ENCODE measurements around the gene EMP2. TPM values are rescaled to one million over a fixed set of nuclear protein-coding genes. Genes with fewer than 3 reads are reported as not detected.
"Not testable (repeated sequence)": the region's sequence is repeated elsewhere in the genome, so short reads cannot be mapped to it uniquely, and the experiment has no call there.

Gene EMP2
- polyA plus RNA-seq, 12 donors, result 60.3 to 295 (median 66.0) TPM

GRCh38 chr16:10525214-10525825 is 55.1 kb downstream of the EMP2 start:
- no peak for DNase-seq

GRCh38 chr16:10522966-10523365 is 57.4 kb downstream of the EMP2 start:
- no peak for DNase-seq

- peak; percentile 17 for DNase-seq
Measured at GRCh38 chr16:10521681-10522274, 58.6 kb downstream of the EMP2 start.

GRCh38 chr16:10520869-10521578 is 59.4 kb downstream of the EMP2 start:
- no peak for DNase-seq

GRCh38 chr16:10519929-10520868 is 60.2 kb downstream of the EMP2 start:
- DNase-seq, result no peak

- no peak for DNase-seq
Measured at GRCh38 chr16:10519297-10519696, 61.1 kb downstream of the EMP2 start.

- no peak for DNase-seq
Measured at GRCh38 chr16:10518479-10519041, 61.8 kb downstream of the EMP2 start.

- no peak for DNase-seq
Measured at GRCh38 chr16:10517868-10518267, 62.5 kb downstream of the EMP2 start.

GRCh38 chr16:10514369-10515055 is 65.9 kb downstream of the EMP2 start:
- peak; percentile 44 for DNase-seq

- DNase-seq, result no peak
Measured at GRCh38 chr16:10511829-10512228, 68.6 kb downstream of the EMP2 start.

- no peak for DNase-seq
Measured at GRCh38 chr16:10510279-10510678, 70.1 kb downstream of the EMP2 start.

- peak; percentile 77 for DNase-seq
Measured at GRCh38 chr16:10509534-10510025, 70.8 kb downstream of the EMP2 start.

- DNase-seq, result not testable (repeated sequence)
Measured at GRCh38 chr16:10505286-10505685, 75.1 kb downstream of the EMP2 start.

GRCh38 chr16:10504404-10504885 is 76.0 kb downstream of the EMP2 start:
- DNase-seq, result no peak

- DNase-seq, result no peak
Measured at GRCh38 chr16:10502776-10503175, 77.6 kb downstream of the EMP2 start.

- no peak for DNase-seq
Measured at GRCh38 chr16:10501016-10501607, 79.3 kb downstream of the EMP2 start.

- DNase-seq, result no peak
Measured at GRCh38 chr16:10500582-10500981, 79.8 kb downstream of the EMP2 start.

GRCh38 chr16:10497132-10498101 is 83.0 kb downstream of the EMP2 start:
- DNase-seq, result no peak

- DNase-seq, result no peak
Measured at GRCh38 chr16:10495031-10495345, 85.4 kb downstream of the EMP2 start.
